IMR-90 (cell line): ENCODE results near the gene EHMT1. TPM values are rescaled to one million over a fixed set of nuclear protein-coding genes. Genes with fewer than 3 reads are reported as not detected.

ENCODE experiments used
- ATAC-seq: fragments of 200-7000 bp; cut with Tn5 transposase; 2 replicates; pipeline ENCODE4 v1.9.1; 2020; ENCODE audit warnings: low read depth, mild to moderate bottlenecking, moderate library complexity
- BruUV-seq: library from RNA; stranded (reverse); fragments of 400-500 nt; replicated peaks from 2 replicates; lab custom pipeline; 2021; lab: Mats Ljungman, UMichigan
- CTCF ChIA-PET: fragments of 300-600 bp; formaldehyde crosslinking; extraction: SDS; loops from one replicate; lab custom pipeline; 2021; ENCODE audit warnings: antibody characterized with exemption; lab: Yijun Ruan, JAX
- POLR2A ChIA-PET: fragments of 300-600 bp; sonication (Branson Sonifier 250); formaldehyde crosslinking; loops from one replicate; lab custom pipeline; 2022; ENCODE audit warnings: antibody characterized with exemption; ENCODE audit not compliant: unreplicated experiment; lab: Charles Lee
- DNase-seq: peaks from one replicate; pipeline ENCODE4 v3.0.0; 2013
- H2AFZ ChIP-seq: replicated peaks from 2 replicates; pipeline ENCODE3; 2013; ENCODE audit warnings: low read length, mild to moderate bottlenecking; ENCODE audit not compliant: poor library complexity
- H2AK5ac ChIP-seq: 2 replicates; pipeline ENCODE4 v1.6.1; 2013; ENCODE audit warnings: low read depth, low read length, inconsistent platforms
- H2AK9ac ChIP-seq: replicated peaks from 2 replicates; pipeline ENCODE3; 2013; ENCODE audit warnings: mild to moderate bottlenecking, low read depth, low read length, moderate library complexity; ENCODE audit not compliant: poor library complexity
- H2BK120ac ChIP-seq: 2 replicates; pipeline ENCODE4 v1.6.1; 2013; ENCODE audit warnings: low read depth, low read length, inconsistent platforms
- H2BK15ac ChIP-seq: 3 replicates; pipeline ENCODE4 v1.6.1; 2013; ENCODE audit warnings: low read depth, low read length, inconsistent platforms
- H2BK20ac ChIP-seq: 2 replicates; pipeline ENCODE4 v1.6.1; 2013; ENCODE audit warnings: low read depth, mild to moderate bottlenecking, inconsistent platforms, low read length, moderate library complexity
- H2BK5ac ChIP-seq: 2 replicates; pipeline ENCODE4 v1.6.1; 2013; ENCODE audit warnings: mild to moderate bottlenecking, low read depth, low read length, inconsistent platforms; ENCODE audit not compliant: poor library complexity, severe bottlenecking
- H3K14ac ChIP-seq: replicated peaks from 2 replicates; pipeline ENCODE4 v1.6.1; 2013; ENCODE audit warnings: low read depth, low read length, inconsistent platforms
- H3K18ac ChIP-seq: 2 replicates; pipeline ENCODE4 v1.6.1; 2013; ENCODE audit warnings: low read depth, low read length, control low read depth
- H3K23ac ChIP-seq: 2 replicates; pipeline ENCODE4 v1.6.1; 2013; ENCODE audit warnings: low read depth, low read length, inconsistent platforms
- H3K27ac ChIP-seq: 2 replicates; pipeline ENCODE4 v1.5.1; 2013; ENCODE audit warnings: mild to moderate bottlenecking, control low read depth, low read length; ENCODE audit not compliant: insufficient read depth
- H3K27me3 ChIP-seq: 2 replicates; pipeline ENCODE4 v1.6.1; 2013; ENCODE audit warnings: low read length; ENCODE audit not compliant: control insufficient read depth, insufficient read depth
- H3K36me3 ChIP-seq: 2 replicates; pipeline ENCODE4 v1.6.1; 2013; ENCODE audit warnings: low read length, mixed read lengths; ENCODE audit not compliant: control insufficient read depth, insufficient read depth
- H3K4ac ChIP-seq: 2 replicates; pipeline ENCODE4 v1.6.1; 2013; ENCODE audit warnings: low read depth, low read length, inconsistent platforms
- H3K4me1 ChIP-seq: 2 replicates; pipeline ENCODE4 v1.6.1; 2013; ENCODE audit warnings: low read length, mixed read lengths; ENCODE audit not compliant: control insufficient read depth, insufficient read depth
- H3K4me2 ChIP-seq: 2 replicates; pipeline ENCODE4 v1.6.1; 2013; ENCODE audit warnings: low read depth, mild to moderate bottlenecking, control low read depth, low read length, moderate library complexity
- H3K4me3 ChIP-seq: 2 replicates; pipeline ENCODE4 v1.5.1; 2013; ENCODE audit warnings: low read depth, mild to moderate bottlenecking, control low read depth, low read length, moderate library complexity; ENCODE audit not compliant: insufficient read depth
- H3K56ac ChIP-seq: 2 replicates; pipeline ENCODE4 v1.6.1; 2013; ENCODE audit warnings: low read length, inconsistent platforms; ENCODE audit not compliant: insufficient read depth; ENCODE audit errors: extremely low read depth
- H3K79me1 ChIP-seq, 2 experiments: 2 replicates each; pipeline ENCODE4 v1.6.1; 2013; ENCODE audit warnings: low read length in 2 of 2, inconsistent platforms in 1 of 2, low read depth in 1 of 2
- H3K9ac ChIP-seq: 2 replicates; pipeline ENCODE4 v1.6.1; 2013; ENCODE audit warnings: low read depth, low read length, control low read depth
- H3K9me1 ChIP-seq: 2 replicates; pipeline ENCODE4 v1.6.1; 2013; ENCODE audit warnings: low read length, inconsistent platforms; ENCODE audit not compliant: insufficient read depth
- H3K9me3 ChIP-seq: 2 replicates; pipeline ENCODE4 v1.6.1; 2013; ENCODE audit warnings: low read length; ENCODE audit not compliant: control insufficient read depth, insufficient read depth
- H4K20me1 ChIP-seq: 2 replicates; pipeline ENCODE4 v1.6.1; 2013; ENCODE audit warnings: low read length, inconsistent platforms; ENCODE audit not compliant: insufficient read depth
- H4K5ac ChIP-seq: 2 replicates; pipeline ENCODE4 v1.6.1; 2013; ENCODE audit warnings: mild to moderate bottlenecking, low read depth, low read length, control low read depth
- H4K8ac ChIP-seq, 2 experiments: 2 replicates each; pipeline ENCODE4 v1.6.1; 2013; ENCODE audit warnings: low read depth in 2 of 2, low read length in 2 of 2, control low read depth in 1 of 2, inconsistent platforms in 1 of 2
- H4K91ac ChIP-seq: 2 replicates; pipeline ENCODE4 v1.6.1; 2013; ENCODE audit warnings: low read depth, low read length, inconsistent platforms; ENCODE audit not compliant: insufficient read depth
- CHD1 ChIP-seq: IDR thresholded peaks from 2 replicates; pipeline ENCODE4 v1.6.1; 2012; ENCODE audit warnings: low read depth, low read length, improper control_type of control experiment
- FOS ChIP-seq: fragments of 150-350 bp; IDR thresholded peaks from 2 replicates; pipeline ENCODE4 v1.6.1; 2016; ENCODE audit warnings: low read depth, low read length
- MAZ ChIP-seq: IDR thresholded peaks from 2 replicates; pipeline ENCODE4 v1.6.1; 2012; ENCODE audit warnings: low read depth, mild to moderate bottlenecking, low read length, improper control_type of control experiment, moderate library complexity, borderline replicate concordance
- MXI1 ChIP-seq: IDR thresholded peaks from 2 replicates; pipeline ENCODE4 v1.6.1; 2012; ENCODE audit warnings: low read depth, mild to moderate bottlenecking, low read length, moderate library complexity, borderline replicate concordance
- NFE2L2 ChIP-seq: fragments of 150-350 bp; IDR thresholded peaks from 2 replicates; pipeline ENCODE4 v1.6.1; 2016; ENCODE audit warnings: low read depth, mild to moderate bottlenecking, low read length
- POLR2A ChIP-seq: IDR thresholded peaks from 2 replicates; pipeline ENCODE4 v1.6.1; 2012; ENCODE audit warnings: mild to moderate bottlenecking, low read depth, low read length
- RAD21 ChIP-seq: IDR thresholded peaks from 2 replicates; pipeline ENCODE4 v1.6.1; 2012; ENCODE audit warnings: low read length, improper control_type of control experiment
- WGBS, 2 experiments: methylation state at CpG; one replicate each; pipeline versions ENCODE4 v1.1.5 to v1.1.7; 2013; ENCODE audit warnings: missing lambda C conversion rate in 2 of 2; ENCODE audit not compliant: insufficient read length in 1 of 2; ENCODE audit errors: extremely low coverage in 2 of 2; 5-methylcytosine and 5-hydroxymethylcytosine counted together
- dilution Hi-C: fragments of 300-500 bp; cut with HindIII; formaldehyde crosslinking; loops from one replicate; pipeline ENCODE4 v1.14.3; 2018; ENCODE audit warnings: low sequenced_read_pairs; ENCODE audit not compliant: unreplicated experiment
- in situ Hi-C: fragments of 300-500 bp; cut with MboI; formaldehyde crosslinking; loops from 3 replicates; pipeline ENCODE4 v1.14.3; 2019; ENCODE audit warnings: low sequenced_read_pairs, inconsistent platforms, mixed read lengths
- intact Hi-C: fragments of 100-400 bp; cut with micrococcal nuclease; formaldehyde crosslinking; loops from 2 replicates; pipeline ENCODE4 v1.10.0; 2022
- polyA plus RNA-seq, 3 experiments: library from polyadenylated mRNA; depleted of rRNA; stranded (reverse); fragments of >200 nt; gene quantifications; 2 replicates each; pipeline ENCODE4 v1.2.3, GENCODE V29; 2012; ENCODE audit warnings: low replicate concordance in 1 of 3
- total RNA-seq: library from RNA; depleted of rRNA; stranded (reverse); fragments of >200 nt; gene quantifications from 2 replicates; pipeline ENCODE4 v1.2.3, GENCODE V29; 2012
- TF ChIP-seq, protein P1 (sequence below): conservative IDR thresholded peaks from 2 replicates; pipeline ENCODE4 v1.5.1; 2012; ENCODE audit warnings: mild to moderate bottlenecking, low read depth, low read length, improper control_type of control experiment
- TF ChIP-seq, protein P2 (sequence below): fragments of 150-350 bp; IDR thresholded peaks from 2 replicates; pipeline ENCODE4 v1.6.1; 2016; ENCODE audit warnings: low read depth, mild to moderate bottlenecking, low read length, moderate library complexity, borderline replicate concordance

EHMT1 gene
- total and polyA plus RNA-seq, 2 of the 4 experiments (the other 2 are of a cell fraction), result 32.8 to 35.1 TPM

DNA sequence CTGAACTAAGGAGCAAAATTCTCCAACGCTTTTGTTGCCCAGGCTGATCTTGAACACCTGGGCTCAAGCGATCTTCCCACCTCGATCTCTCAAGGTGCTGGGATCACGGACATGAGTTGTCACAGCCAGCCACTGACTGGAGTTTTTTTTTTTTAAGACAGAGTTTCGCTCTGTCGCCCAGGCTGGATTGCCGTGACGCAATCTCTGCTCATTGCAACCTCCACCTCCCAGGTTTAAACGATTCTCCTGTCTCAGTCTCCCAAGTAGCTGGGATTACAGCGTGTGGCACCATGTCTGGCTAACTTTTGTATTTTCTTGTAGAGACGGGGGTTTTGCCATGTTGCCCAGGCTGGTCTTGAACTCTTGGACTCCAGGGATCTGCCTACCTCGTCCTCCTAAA is 58.2 kb downstream of the EHMT1 start:
- Histone ChIP-seq H3K4me2 (no peak overlapping the region), H2BK5ac (no peak overlapping the region), H2AK5ac (no peak overlapping the region), H2AFZ (no peak overlapping the region), H3K9ac (no peak overlapping the region), H3K14ac (no peak overlapping the region), H3K56ac (no peak overlapping the region), H3K9me1 (peaks cover 6% of the 10 kb centered on the region; the same call in 1 of the 2 replicates), H2BK120ac (no peak overlapping the region), H3K36me3 (peaks cover 2% of the 10 kb centered on the region; the same call in 1 of the 2 replicates), H3K27ac (no peak overlapping the region), H4K5ac (no peak overlapping the region), H3K4me1 (peaks cover 27% of the 10 kb centered on the region), H2BK15ac (no peak overlapping the region), H3K79me1 (peaks cover 33 to 75% of the 10 kb centered on the region in 2 experiments), H3K9me3 (no peaks in the 10 kb centered on the region), H3K27me3 (no peaks in the 10 kb centered on the region), H3K23ac (no peak overlapping the region), H2BK20ac (no peak overlapping the region), H3K4me3 (no peak overlapping the region), H3K18ac (no peak overlapping the region), H3K4ac (no peak overlapping the region), H4K20me1 (peaks cover 74% of the 10 kb centered on the region), H4K91ac (no peak overlapping the region), H4K8ac (no peak overlapping the region), H2AK9ac (no peak overlapping the region)
- in situ Hi-C loops (no loop called here), dilution Hi-C loops (no loop called here), intact Hi-C loops (no loop called here)
- 100% methylated on average over 2 of the region's 12 CpGs; no CpG with 5 or more reads in 1 of the 2 experiments for WGBS, 2 experiments
- no peak for TF ChIP-seq MAZ
- TF ChIP-seq, protein P1, sequence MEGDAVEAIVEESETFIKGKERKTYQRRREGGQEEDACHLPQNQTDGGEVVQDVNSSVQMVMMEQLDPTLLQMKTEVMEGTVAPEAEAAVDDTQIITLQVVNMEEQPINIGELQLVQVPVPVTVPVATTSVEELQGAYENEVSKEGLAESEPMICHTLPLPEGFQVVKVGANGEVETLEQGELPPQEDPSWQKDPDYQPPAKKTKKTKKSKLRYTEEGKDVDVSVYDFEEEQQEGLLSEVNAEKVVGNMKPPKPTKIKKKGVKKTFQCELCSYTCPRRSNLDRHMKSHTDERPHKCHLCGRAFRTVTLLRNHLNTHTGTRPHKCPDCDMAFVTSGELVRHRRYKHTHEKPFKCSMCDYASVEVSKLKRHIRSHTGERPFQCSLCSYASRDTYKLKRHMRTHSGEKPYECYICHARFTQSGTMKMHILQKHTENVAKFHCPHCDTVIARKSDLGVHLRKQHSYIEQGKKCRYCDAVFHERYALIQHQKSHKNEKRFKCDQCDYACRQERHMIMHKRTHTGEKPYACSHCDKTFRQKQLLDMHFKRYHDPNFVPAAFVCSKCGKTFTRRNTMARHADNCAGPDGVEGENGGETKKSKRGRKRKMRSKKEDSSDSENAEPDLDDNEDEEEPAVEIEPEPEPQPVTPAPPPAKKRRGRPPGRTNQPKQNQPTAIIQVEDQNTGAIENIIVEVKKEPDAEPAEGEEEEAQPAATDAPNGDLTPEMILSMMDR, result no peak
- TF ChIP-seq NFE2L2, result no peak
- TF ChIP-seq RAD21, result no peak
- no peak for TF ChIP-seq CHD1
- TF ChIP-seq POLR2A, result no peak
- no peak for TF ChIP-seq MXI1
- TF ChIP-seq FOS, result no peak
- TF ChIP-seq, protein P2, sequence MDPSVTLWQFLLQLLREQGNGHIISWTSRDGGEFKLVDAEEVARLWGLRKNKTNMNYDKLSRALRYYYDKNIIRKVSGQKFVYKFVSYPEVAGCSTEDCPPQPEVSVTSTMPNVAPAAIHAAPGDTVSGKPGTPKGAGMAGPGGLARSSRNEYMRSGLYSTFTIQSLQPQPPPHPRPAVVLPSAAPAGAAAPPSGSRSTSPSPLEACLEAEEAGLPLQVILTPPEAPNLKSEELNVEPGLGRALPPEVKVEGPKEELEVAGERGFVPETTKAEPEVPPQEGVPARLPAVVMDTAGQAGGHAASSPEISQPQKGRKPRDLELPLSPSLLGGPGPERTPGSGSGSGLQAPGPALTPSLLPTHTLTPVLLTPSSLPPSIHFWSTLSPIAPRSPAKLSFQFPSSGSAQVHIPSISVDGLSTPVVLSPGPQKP, result no peak
- ATAC-seq, result no peak
- DNase-seq, result no peak
- no TSS peak for BruUV-seq
- ChIA-PET POLR2A (no interaction called here), CTCF (no interaction called here)
